ENCODE measurements around the gene DNAJC19.

The DNAJC19 gene

DNA sequence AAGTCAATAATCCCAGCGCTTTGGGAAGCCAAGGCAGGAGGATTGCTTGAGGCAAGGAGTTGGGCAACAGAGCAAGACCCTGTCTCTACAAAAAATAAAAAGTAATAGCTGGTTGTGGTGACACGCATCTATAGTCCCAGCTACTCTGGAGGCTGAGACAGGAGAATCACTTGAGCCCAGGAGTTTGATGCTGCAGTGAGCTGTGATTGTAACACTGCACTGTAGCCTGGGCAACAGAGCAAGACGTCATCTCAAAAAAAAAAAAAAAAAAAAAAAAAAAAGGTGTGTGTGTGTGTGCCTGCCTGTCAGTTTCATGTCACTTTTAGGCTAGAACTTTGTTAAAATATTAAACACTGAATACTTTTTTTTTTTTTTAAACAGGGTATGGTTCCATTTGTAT, 28.4 kb downstream of the DNAJC19 start:
- no peak for DNase-seq (ENCODE audit: low spot score)

GRCh38 chr3:180959691-180960090, 29.8 kb downstream of the DNAJC19 start:
- DNase-seq (ENCODE audit: low spot score) = no peak

GRCh38 chr3:180947761-180948390, 41.7 kb downstream of the DNAJC19 start:
- DNase-seq (ENCODE audit: low spot score) = no peak

DNA sequence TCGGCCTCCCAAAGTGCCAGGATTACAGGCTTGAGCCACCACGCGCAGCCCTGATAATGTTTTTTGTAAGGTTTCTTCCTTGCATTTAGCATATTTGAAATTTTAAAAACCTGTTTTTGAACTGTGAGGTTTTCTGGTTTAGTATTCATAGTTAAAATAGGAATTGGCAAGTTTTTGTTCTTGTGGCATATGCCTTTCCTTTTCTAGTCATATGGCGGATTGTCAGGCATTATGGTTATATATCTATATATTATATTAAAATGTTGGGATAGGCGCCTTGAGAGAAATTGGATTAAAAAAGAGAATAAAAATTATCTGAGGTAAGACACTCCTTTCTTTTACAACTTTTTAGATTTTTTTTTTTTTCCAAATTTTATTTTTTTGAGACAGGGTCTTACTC, 48.7 kb downstream of the DNAJC19 start:
- no peak for DNase-seq (ENCODE audit: low spot score)

GRCh38 chr3:180934638-180935037, 54.9 kb downstream of the DNAJC19 start:
- no peak for DNase-seq (ENCODE audit: low spot score)

All from putamen (tissue), 1 donor.